Measurements from ENCODE around the gene NFIA. TPM values are rescaled to one million over a fixed set of nuclear protein-coding genes. Genes with fewer than 3 reads are reported as not detected.

Gene NFIA
- total and polyA plus RNA-seq, 9 of the 15 experiments (the other 6 are each of a cell fraction or from before 2014, with no cell fraction given) = 5.3 to 24.9 (median 9.8) TPM

DNA sequence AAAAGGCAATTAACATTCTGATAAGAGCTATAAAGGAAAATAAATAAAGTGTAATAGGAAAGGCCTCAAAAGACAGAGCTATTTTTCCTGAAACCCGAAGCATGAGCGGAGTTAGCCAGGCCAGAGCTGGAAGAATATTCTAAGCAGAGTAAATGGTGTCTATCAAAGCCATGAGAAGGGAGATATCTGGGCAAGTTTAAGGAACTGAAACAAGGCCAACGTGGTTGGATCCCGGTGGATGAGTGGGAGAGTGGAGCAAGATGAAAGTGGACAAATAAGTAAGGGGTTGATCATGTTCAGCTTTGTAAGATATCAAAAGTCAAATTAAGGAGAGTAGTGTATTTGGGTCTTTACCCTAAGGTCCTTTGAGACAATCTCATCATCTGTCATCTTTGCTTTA is 408.6 kb downstream of the NFIA start (continued):
- TF ChIP-seq, protein P1, sequence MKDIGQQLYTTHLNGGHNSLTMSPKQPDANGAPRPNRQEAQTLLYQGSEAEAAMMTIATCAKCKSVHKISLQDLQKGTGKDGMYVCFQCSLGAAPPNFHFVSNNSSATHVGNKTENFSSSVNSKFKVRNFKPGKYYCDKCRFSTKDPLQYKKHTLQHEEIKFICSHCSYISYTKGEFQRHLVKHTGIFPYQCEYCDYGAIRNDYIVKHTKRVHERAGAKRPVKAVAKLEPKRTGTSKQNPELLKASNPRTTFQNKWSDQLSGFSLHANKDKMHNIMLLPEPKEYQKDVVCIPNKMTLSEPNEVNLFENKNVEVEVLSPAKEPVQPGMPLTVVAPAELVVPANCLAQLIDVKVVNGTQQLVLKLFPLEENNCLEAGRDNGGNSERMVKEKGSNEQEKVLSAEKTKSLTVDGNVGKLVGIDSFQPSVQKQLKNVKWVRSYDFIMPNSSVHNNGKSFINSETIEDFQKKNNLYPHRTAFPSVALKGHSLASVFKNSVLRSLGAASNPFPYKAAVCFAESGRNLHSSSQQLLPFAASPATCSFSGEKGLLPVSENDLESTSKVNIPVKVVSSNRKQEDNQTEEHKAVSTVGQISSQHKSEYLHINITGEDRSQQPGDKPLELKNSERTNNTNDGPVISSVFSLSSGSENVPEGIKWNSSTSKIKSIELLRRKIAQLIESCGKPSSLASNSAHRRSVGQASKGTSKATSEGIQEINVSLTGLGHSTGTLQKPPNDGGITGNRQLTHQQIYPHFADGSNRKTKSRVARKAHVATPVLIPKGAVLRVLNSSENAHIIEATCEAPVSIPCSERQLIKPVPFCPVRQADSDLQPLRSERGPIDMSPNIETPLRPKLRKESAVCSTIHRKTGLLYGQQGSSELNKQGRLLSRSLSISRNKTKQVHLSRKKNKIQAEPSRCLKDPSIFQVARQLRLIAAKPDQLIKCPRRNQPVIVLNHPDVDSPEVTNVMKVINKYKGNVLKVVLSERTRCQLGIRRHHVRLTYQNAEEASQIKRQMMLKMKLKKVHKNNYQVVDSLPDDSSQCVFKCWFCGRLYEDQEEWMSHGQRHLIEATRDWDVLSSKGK (CRISPR knock-in tag; IDR thresholded peaks at IDR 0.05) = no peak
- TF ChIP-seq, protein P2, sequence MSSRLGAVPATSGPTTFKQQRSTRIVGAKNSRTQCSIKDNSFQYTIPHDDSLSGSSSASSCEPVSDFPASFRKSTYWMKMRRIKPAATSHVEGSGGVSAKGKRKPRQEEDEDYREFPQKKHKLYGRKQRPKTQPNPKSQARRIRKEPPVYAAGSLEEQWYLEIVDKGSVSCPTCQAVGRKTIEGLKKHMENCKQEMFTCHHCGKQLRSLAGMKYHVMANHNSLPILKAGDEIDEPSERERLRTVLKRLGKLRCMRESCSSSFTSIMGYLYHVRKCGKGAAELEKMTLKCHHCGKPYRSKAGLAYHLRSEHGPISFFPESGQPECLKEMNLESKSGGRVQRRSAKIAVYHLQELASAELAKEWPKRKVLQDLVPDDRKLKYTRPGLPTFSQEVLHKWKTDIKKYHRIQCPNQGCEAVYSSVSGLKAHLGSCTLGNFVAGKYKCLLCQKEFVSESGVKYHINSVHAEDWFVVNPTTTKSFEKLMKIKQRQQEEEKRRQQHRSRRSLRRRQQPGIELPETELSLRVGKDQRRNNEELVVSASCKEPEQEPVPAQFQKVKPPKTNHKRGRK (tag; IDR thresholded peaks at IDR 0.05) = no peak
- TF ChIP-seq RHOXF2B (CRISPR knock-in tag; conservative IDR thresholded peaks at IDR 0.05) (no peak), SP2 (IDR thresholded peaks at IDR 0.05; ENCODE audit: extremely low read depth, low read depth, low read length, poor library complexity, severe bottlenecking) (no peak), DACH1 (IDR thresholded peaks at IDR 0.05; ENCODE audit: partially characterized antibody) (no peak), RFX1 (IDR thresholded peaks at IDR 0.05) (no peak), ZNF124 (CRISPR knock-in tag; IDR thresholded peaks at IDR 0.05) (no peak), KHSRP (IDR thresholded peaks at IDR 0.05) (no peak), POLR2G (IDR thresholded peaks at IDR 0.05; ENCODE audit: low read depth, low read length) (no peak), ZNF197 (CRISPR knock-in tag; IDR thresholded peaks at IDR 0.05; ENCODE audit: low read depth) (no peak), TRIM24 (IDR thresholded peaks at IDR 0.05) (no peak), TAL1 (IDR thresholded peaks at IDR 0.05) (no peak)
- TF ChIP-seq, protein P3, sequence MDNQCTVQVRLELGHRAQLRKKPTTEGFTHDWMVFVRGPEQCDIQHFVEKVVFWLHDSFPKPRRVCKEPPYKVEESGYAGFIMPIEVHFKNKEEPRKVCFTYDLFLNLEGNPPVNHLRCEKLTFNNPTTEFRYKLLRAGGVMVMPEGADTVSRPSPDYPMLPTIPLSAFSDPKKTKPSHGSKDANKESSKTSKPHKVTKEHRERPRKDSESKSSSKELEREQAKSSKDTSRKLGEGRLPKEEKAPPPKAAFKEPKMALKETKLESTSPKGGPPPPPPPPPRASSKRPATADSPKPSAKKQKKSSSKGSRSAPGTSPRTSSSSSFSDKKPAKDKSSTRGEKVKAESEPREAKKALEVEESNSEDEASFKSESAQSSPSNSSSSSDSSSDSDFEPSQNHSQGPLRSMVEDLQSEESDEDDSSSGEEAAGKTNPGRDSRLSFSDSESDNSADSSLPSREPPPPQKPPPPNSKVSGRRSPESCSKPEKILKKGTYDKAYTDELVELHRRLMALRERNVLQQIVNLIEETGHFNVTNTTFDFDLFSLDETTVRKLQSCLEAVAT (IDR thresholded peaks at IDR 0.05) = no peak
